ENCODE data around the gene CPXM1. TPM values are rescaled to one million over a fixed set of nuclear protein-coding genes. Genes with fewer than 3 reads are reported as not detected.

CPXM1 gene
- total RNA-seq, 2 donors from 2014 or later: 80.1 to 106 TPM

DNA sequence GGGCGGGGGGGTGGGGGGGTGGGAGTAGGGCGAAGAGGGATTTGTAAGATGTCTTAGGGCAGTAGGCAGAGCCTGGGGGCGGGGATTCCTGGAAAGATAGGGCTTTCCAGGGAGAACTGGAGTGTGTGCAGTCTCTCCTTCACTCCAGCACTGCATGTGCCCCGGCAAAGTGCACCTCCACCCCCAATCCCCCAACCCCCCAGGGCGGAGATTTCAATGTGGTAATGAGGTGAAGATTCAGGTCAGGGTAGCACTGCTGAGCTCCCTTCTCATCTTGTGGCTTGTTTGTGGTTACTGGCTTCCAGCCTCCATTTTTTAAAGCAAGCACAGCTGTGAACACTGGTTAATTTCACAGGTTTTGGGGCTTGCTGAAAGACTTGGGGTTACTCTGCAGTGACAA is 21.6 kb upstream of the CPXM1 start:
- Mint-ChIP-seq H3K4me1 (peaks cover 16% of the 10 kb centered on the region), H3K27me3 (ENCODE audit: insufficient read depth) (peaks cover 61% of the 10 kb centered on the region), H3K4me3 (no peak overlapping the region), H3K9me3 (no peaks in the 10 kb centered on the region), H3K27ac (no peak overlapping the region), H3K36me3 (ENCODE audit: low read depth) (no peaks in the 10 kb centered on the region)
- no peaks in the 10 kb centered on the region for H3K4me1 ChIP-seq (ENCODE audit: control insufficient read depth, insufficient read depth, low read length)
- H3K4me3 ChIP-seq (ENCODE audit: low read length): no peak overlapping the region
- DNase-seq: peak; percentile 86
- H3K27ac ChIP-seq (ENCODE audit: low read depth, low read length): no peak overlapping the region
- TF ChIP-seq, protein P1, sequence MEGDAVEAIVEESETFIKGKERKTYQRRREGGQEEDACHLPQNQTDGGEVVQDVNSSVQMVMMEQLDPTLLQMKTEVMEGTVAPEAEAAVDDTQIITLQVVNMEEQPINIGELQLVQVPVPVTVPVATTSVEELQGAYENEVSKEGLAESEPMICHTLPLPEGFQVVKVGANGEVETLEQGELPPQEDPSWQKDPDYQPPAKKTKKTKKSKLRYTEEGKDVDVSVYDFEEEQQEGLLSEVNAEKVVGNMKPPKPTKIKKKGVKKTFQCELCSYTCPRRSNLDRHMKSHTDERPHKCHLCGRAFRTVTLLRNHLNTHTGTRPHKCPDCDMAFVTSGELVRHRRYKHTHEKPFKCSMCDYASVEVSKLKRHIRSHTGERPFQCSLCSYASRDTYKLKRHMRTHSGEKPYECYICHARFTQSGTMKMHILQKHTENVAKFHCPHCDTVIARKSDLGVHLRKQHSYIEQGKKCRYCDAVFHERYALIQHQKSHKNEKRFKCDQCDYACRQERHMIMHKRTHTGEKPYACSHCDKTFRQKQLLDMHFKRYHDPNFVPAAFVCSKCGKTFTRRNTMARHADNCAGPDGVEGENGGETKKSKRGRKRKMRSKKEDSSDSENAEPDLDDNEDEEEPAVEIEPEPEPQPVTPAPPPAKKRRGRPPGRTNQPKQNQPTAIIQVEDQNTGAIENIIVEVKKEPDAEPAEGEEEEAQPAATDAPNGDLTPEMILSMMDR (conservative IDR thresholded peaks at IDR 0.05): no peak
- H3K9me3 ChIP-seq (ENCODE audit: control insufficient read depth, low read length): no peaks in the 10 kb centered on the region
- no peak overlapping the region for H3K9ac ChIP-seq (ENCODE audit: extremely low read depth, low read length, poor library complexity, severe bottlenecking)
- peaks cover 53% of the 10 kb centered on the region for H3K27me3 ChIP-seq (ENCODE audit: control insufficient read depth, insufficient read depth, low read length, poor library complexity, severe bottlenecking)
- no peaks in the 10 kb centered on the region for H3K36me3 ChIP-seq (ENCODE audit: control insufficient read depth, insufficient read depth, low read length)
- WGBS, 2 experiments (ENCODE audit: insufficient coverage in 1 of 2, insufficient read length in 1 of 2): 51% methylated on average over 3 of the region's 5 CpGs; no CpG with 5 or more reads in 1 of the 2 experiments

DNA sequence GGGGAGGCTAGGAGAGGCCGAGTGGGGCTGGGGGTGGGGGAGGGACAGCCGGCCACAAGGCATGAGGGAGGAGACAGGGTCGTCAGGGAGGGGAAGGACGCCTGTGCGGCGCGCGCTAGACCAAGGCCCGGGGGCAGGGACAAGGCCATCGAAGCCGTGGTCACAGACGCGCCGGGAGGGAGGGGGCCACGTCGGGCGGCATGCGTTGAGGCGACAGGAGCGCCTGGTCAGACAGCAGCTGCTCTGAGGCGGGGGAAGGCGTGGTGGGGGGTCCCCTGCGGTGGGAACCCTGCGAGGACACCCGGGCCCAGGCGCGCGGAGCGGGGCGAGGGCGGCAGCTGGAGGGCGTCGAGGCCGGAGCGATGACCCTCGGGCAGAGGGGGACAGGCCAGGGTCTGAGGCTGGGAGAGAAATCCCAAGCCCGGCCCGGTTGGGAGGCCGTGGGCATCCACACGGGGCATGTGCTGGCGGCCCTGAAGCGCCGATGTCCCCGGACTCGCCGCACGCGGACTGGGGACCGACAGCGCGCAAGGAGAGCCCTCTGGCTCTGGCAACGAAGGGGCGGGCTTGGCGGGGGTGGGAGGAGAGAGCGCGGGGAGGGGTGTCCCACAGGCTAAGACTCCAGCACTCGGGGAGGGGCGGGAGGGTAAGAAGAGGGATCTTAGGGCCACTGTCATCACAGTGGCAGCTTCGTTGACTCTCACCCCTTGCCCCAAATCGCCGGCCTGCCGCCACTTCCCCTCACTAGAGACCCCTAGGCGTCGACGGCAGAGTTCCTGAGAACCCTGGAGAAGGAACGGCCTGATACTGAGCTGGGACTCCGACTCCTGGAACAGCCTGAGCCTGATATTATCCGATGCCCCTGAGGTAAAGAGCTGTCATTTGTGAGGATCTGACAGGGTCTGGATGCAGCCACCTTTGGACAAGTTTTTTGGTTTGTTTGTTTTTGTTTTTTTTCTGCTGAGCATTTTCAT is 20.8 kb upstream of the CPXM1 start:
- Mint-ChIP-seq H3K4me3 (peak overlapping the region; percentile 36), H3K36me3 (ENCODE audit: low read depth) (no peaks in the 10 kb centered on the region), H3K9me3 (no peaks in the 10 kb centered on the region), H3K27me3 (ENCODE audit: insufficient read depth) (peaks cover 56% of the 10 kb centered on the region), H3K27ac (no peak overlapping the region), H3K4me1 (peaks cover 16% of the 10 kb centered on the region)
- Histone ChIP-seq H3K9me3 (ENCODE audit: control insufficient read depth, low read length) (no peaks in the 10 kb centered on the region), H3K9ac (ENCODE audit: extremely low read depth, low read length, poor library complexity, severe bottlenecking) (no peak overlapping the region), H3K27ac (ENCODE audit: low read depth, low read length) (no peak overlapping the region), H3K36me3 (ENCODE audit: control insufficient read depth, insufficient read depth, low read length) (no peaks in the 10 kb centered on the region), H3K27me3 (ENCODE audit: control insufficient read depth, insufficient read depth, low read length, poor library complexity, severe bottlenecking) (peaks cover 44% of the 10 kb centered on the region), H3K4me3 (ENCODE audit: low read length) (no peak overlapping the region), H3K4me1 (ENCODE audit: control insufficient read depth, insufficient read depth, low read length) (no peaks in the 10 kb centered on the region)
- TF ChIP-seq, protein P1 (conservative IDR thresholded peaks at IDR 0.05): peak; percentile 19
- DNase-seq: peak; percentile 83
- WGBS, 2 experiments (ENCODE audit: insufficient coverage in 1 of 2, insufficient read length in 1 of 2): 30 to 47% methylated on average over 25 to 66 of the region's 68 CpGs

DNA sequence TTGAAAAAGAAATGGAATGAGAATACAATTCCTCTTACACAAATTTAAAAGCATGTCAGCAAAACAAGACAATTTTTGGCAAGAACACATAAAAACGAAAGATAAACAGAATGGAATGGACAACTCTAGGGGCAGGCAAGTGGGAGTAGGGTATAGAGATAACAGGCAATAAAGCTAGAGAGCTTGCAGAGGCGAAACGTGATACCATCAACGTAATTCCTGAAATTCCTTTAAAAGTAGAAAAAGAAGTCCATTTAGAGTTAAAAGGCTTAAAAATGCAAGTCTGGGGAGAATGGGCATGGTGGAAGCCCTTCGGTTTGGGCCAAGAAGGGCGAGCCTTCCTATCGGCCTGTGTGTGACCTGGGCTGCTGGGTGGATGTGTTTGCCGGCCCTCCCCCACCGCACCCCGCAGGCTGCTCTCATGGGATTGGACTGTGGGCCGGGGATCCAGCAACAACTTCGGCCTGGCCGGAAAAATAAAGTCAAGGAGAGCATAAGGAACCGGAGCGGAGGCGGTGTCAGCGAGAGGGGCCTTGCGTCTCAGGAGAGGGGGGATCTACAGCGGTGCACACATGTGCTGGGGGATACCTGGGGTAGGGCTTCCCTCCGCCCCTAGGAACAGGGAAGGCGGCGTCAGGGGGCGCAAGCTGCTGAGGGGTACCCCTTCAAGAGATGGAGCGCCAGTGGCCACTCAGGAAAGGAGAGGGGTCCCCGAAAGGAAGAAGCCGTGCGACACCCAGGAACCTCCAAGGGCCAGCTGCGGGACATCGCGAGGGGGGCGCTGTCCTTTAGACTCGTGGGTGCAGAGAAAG is 19.9 kb upstream of the CPXM1 start:
- Histone ChIP-seq H3K4me1 (ENCODE audit: control insufficient read depth, insufficient read depth, low read length) (no peaks in the 10 kb centered on the region), H3K27ac (ENCODE audit: low read depth, low read length) (no peak overlapping the region), H3K9ac (ENCODE audit: extremely low read depth, low read length, poor library complexity, severe bottlenecking) (no peak overlapping the region), H3K36me3 (ENCODE audit: control insufficient read depth, insufficient read depth, low read length) (no peaks in the 10 kb centered on the region), H3K4me3 (ENCODE audit: low read length) (no peak overlapping the region), H3K27me3 (ENCODE audit: control insufficient read depth, insufficient read depth, low read length, poor library complexity, severe bottlenecking) (peaks cover 36% of the 10 kb centered on the region), H3K9me3 (ENCODE audit: control insufficient read depth, low read length) (no peaks in the 10 kb centered on the region)
- DNase-seq: peak; percentile 81
- TF ChIP-seq, protein P1 (conservative IDR thresholded peaks at IDR 0.05): no peak
- no peaks in the 10 kb centered on the region for H3K36me3 Mint-ChIP-seq (ENCODE audit: low read depth)
- H3K27me3 Mint-ChIP-seq (ENCODE audit: insufficient read depth): peaks cover 51% of the 10 kb centered on the region
- no peaks in the 10 kb centered on the region for H3K9me3 Mint-ChIP-seq
- peak overlapping the region; percentile 36 for H3K4me3 Mint-ChIP-seq
- 50 to 55% methylated on average over 20 to 32 of the region's 32 CpGs for WGBS, 2 experiments (ENCODE audit: insufficient coverage in 1 of 2, insufficient read length in 1 of 2)
- peaks cover 13% of the 10 kb centered on the region for H3K4me1 Mint-ChIP-seq
- H3K27ac Mint-ChIP-seq: no peak overlapping the region

Measured in endodermal cell (in vitro differentiated cells).